Measurements from ENCODE around the gene RAPGEF5.
"Not testable (repeated sequence)": the region's sequence is repeated elsewhere in the genome, so short reads cannot be mapped to it uniquely, and the experiment has no call there.

Gene RAPGEF5

GRCh38 chr7:22114440-22114981, 242.4 kb downstream of the RAPGEF5 start:
- no peak for DNase-seq

GRCh38 chr7:22113041-22113440, 243.9 kb downstream of the RAPGEF5 start:
- DNase-seq: no peak

GRCh38 chr7:22111661-22112060, 245.3 kb downstream of the RAPGEF5 start:
- DNase-seq: no peak

GRCh38 chr7:22110881-22111280, 246.1 kb downstream of the RAPGEF5 start:
- DNase-seq: no peak

- peak; percentile 75 for DNase-seq
These were observed 246.6 kb downstream of the RAPGEF5 start for GRCh38 chr7:22110227-22110839.

- peak; percentile 26 for DNase-seq
These were observed 247.2 kb downstream of the RAPGEF5 start for GRCh38 chr7:22109761-22110160.

- DNase-seq: no peak
These were observed 248.7 kb downstream of the RAPGEF5 start for GRCh38 chr7:22108151-22108845.

GRCh38 chr7:22105550-22105949, 251.4 kb downstream of the RAPGEF5 start:
- DNase-seq: no peak

GRCh38 chr7:22094413-22095342, 262.3 kb downstream of the RAPGEF5 start:
- no peak for DNase-seq

GRCh38 chr7:22093936-22094335, 263.0 kb downstream of the RAPGEF5 start:
- DNase-seq: no peak

GRCh38 chr7:22093001-22093400, 264.0 kb downstream of the RAPGEF5 start:
- DNase-seq: no peak

- DNase-seq: not testable (repeated sequence)
These were observed 265.9 kb downstream of the RAPGEF5 start for GRCh38 chr7:22090958-22091525.

GRCh38 chr7:22090512-22090911, 266.4 kb downstream of the RAPGEF5 start:
- no peak for DNase-seq

GRCh38 chr7:22090107-22090506, 266.8 kb downstream of the RAPGEF5 start:
- no peak for DNase-seq

GRCh38 chr7:22088827-22089226, 268.1 kb downstream of the RAPGEF5 start:
- DNase-seq: no peak

GRCh38 chr7:22087861-22088260, 269.1 kb downstream of the RAPGEF5 start:
- no peak for DNase-seq

GRCh38 chr7:22083704-22084240, 273.2 kb downstream of the RAPGEF5 start:
- DNase-seq: no peak

- peak; percentile 73 for DNase-seq
These were observed 273.9 kb downstream of the RAPGEF5 start for GRCh38 chr7:22082886-22083703.

GRCh38 chr7:22082553-22082885, 274.4 kb downstream of the RAPGEF5 start:
- DNase-seq: no peak

GRCh38 chr7:22080219-22080618, 276.7 kb downstream of the RAPGEF5 start:
- not testable (repeated sequence) for DNase-seq

- not testable (repeated sequence) for DNase-seq
These were observed 278.1 kb downstream of the RAPGEF5 start for GRCh38 chr7:22078872-22079271.

- no peak for DNase-seq
These were observed 281.4 kb downstream of the RAPGEF5 start for GRCh38 chr7:22075561-22075960.

All from fibroblast of skin of back (primary cell).